HL-60 (cell line): ENCODE measurements around the gene GJB2.

ENCODE experiments used
- DNase-seq, 2 experiments: peaks; one replicate each; pipeline ENCODE4 v3.0.0-alpha.2; 2010 to 2020; ENCODE audit warnings: low read depth in 1 of 2, low spot score in 1 of 2
- H3K27ac ChIP-seq: fragments of 250-450 bp; sonication (Bioruptor Pico); replicated peaks from 2 replicates; pipeline ENCODE4 v1.5.1; 2020; ENCODE audit warnings: mild to moderate bottlenecking, moderate library complexity
- H3K27me3 ChIP-seq: fragments of 250-450 bp; sonication (Bioruptor Pico); 2 replicates; pipeline ENCODE4 v1.5.1; 2021; ENCODE audit warnings: mild to moderate bottlenecking, moderate library complexity; ENCODE audit not compliant: insufficient read depth, poor library complexity, severe bottlenecking
- H3K4me3 ChIP-seq: replicated peaks from 2 replicates; pipeline ENCODE4 v1.5.1; 2011; ENCODE audit warnings: mild to moderate bottlenecking, control low read depth, low read length; ENCODE audit not compliant: insufficient read depth
- GABPA ChIP-seq: IDR thresholded peaks from 2 replicates; pipeline ENCODE4 v1.6.1; 2012; ENCODE audit warnings: low read depth
- POLR2AphosphoS5 ChIP-seq: IDR thresholded peaks from 2 replicates; pipeline ENCODE4 v1.6.1; 2012; ENCODE audit warnings: low read depth
- SPI1 ChIP-seq: IDR thresholded peaks from 2 replicates; pipeline ENCODE4 v1.6.1; 2012; ENCODE audit warnings: low read depth, mild to moderate bottlenecking, borderline replicate concordance
- TF ChIP-seq, protein P1 (sequence below): IDR thresholded peaks from one replicate; pipeline ENCODE4 v1.5.1; 2011; ENCODE audit warnings: low read length, control low read depth, inconsistent platforms; ENCODE audit not compliant: insufficient read depth
- TF ChIP-seq, protein P2 (sequence below): IDR thresholded peaks from 2 replicates; pipeline ENCODE4 v1.6.1; 2012; ENCODE audit warnings: low read depth; ENCODE audit not compliant: insufficient replicate concordance

GJB2 gene

DNA sequence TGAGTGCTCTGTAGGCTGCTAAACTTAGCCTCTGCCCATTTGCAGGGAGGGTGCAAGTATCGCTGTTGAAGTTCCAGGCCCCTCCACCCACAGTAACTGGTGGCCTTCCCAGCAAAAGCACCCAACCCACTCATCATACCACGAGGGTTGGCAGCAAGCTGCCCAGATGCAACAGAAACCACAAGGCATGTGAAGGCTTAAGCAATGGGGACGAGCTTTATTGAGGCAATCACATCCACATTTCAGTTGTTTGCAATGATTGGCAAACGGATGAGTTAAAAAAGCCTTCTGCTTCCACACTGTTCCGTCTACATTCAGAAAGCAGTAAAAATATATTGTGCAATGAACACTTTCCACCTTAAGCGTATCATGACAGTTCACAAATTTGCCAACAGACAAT, 29.0 kb upstream of the GJB2 start:
- TF ChIP-seq GABPA: peak; percentile 57; the same call in 1 of the 2 replicates
- TF ChIP-seq SPI1: peak; percentile 51; the same call in 1 of the 2 replicates
- TF ChIP-seq, protein P1, sequence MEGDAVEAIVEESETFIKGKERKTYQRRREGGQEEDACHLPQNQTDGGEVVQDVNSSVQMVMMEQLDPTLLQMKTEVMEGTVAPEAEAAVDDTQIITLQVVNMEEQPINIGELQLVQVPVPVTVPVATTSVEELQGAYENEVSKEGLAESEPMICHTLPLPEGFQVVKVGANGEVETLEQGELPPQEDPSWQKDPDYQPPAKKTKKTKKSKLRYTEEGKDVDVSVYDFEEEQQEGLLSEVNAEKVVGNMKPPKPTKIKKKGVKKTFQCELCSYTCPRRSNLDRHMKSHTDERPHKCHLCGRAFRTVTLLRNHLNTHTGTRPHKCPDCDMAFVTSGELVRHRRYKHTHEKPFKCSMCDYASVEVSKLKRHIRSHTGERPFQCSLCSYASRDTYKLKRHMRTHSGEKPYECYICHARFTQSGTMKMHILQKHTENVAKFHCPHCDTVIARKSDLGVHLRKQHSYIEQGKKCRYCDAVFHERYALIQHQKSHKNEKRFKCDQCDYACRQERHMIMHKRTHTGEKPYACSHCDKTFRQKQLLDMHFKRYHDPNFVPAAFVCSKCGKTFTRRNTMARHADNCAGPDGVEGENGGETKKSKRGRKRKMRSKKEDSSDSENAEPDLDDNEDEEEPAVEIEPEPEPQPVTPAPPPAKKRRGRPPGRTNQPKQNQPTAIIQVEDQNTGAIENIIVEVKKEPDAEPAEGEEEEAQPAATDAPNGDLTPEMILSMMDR: no peak
- peak; percentile 99 for TF ChIP-seq POLR2AphosphoS5
- TF ChIP-seq, protein P2, sequence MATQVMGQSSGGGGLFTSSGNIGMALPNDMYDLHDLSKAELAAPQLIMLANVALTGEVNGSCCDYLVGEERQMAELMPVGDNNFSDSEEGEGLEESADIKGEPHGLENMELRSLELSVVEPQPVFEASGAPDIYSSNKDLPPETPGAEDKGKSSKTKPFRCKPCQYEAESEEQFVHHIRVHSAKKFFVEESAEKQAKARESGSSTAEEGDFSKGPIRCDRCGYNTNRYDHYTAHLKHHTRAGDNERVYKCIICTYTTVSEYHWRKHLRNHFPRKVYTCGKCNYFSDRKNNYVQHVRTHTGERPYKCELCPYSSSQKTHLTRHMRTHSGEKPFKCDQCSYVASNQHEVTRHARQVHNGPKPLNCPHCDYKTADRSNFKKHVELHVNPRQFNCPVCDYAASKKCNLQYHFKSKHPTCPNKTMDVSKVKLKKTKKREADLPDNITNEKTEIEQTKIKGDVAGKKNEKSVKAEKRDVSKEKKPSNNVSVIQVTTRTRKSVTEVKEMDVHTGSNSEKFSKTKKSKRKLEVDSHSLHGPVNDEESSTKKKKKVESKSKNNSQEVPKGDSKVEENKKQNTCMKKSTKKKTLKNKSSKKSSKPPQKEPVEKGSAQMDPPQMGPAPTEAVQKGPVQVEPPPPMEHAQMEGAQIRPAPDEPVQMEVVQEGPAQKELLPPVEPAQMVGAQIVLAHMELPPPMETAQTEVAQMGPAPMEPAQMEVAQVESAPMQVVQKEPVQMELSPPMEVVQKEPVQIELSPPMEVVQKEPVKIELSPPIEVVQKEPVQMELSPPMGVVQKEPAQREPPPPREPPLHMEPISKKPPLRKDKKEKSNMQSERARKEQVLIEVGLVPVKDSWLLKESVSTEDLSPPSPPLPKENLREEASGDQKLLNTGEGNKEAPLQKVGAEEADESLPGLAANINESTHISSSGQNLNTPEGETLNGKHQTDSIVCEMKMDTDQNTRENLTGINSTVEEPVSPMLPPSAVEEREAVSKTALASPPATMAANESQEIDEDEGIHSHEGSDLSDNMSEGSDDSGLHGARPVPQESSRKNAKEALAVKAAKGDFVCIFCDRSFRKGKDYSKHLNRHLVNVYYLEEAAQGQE: peak; percentile 39
- Histone ChIP-seq H3K27me3 (no peaks in the 10 kb centered on the region), H3K27ac (peak overlapping the region; percentile 63), H3K4me3 (no peak overlapping the region)
- DNase-seq: peak; percentile 95 to 97

DNA sequence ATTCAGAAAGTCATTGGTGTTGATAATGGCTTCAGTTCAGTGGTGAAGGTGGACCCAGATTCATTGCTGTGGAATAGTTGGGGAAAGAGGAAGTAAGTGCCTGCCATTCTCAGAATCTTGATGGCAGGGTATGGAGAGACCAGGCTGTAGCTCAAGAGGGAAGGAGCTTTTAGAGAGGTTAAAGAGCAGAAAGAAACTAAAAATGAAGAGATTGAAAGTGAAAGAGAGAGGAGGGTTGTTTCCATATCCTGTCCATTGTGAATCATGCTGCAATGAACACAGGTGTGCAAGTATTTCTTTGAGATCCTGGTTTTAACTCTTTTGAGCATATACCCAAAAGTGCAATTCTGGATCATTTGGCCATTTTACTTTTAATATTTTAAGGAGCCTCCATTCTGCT, 26.8 kb upstream of the GJB2 start:
- TF ChIP-seq POLR2AphosphoS5: no peak
- no peak for TF ChIP-seq GABPA
- TF ChIP-seq, protein P1: no peak
- TF ChIP-seq, protein P2: no peak
- TF ChIP-seq SPI1: no peak
- no peaks in the 10 kb centered on the region for H3K27me3 ChIP-seq
- DNase-seq: no peak

DNA sequence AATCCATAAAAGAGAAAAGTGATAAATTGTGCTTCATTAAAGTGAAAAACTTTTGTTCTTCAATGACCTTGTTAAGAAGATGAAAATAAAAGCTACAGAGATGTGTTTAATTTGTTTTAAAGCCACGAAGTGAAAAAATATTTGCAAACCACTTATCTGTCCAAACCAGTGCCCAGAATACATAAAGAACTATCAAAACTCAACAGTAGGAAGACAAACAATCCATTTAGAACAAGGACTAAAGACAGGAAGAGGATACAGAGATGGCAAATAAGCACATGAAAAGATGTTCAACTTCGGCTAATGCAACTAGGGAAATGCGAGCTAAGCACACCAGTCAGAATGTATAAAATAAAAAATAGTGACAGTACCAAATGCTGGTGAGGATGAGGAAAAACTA, 24.4 kb upstream of the GJB2 start:
- Histone ChIP-seq H3K4me3 (no peak overlapping the region), H3K27ac (no peak overlapping the region), H3K27me3 (no peaks in the 10 kb centered on the region)
- DNase-seq: no peak
- TF ChIP-seq, protein P2: no peak
- TF ChIP-seq, protein P1: no peak
- TF ChIP-seq SPI1 (no peak), GABPA (no peak), POLR2AphosphoS5 (no peak)

More for the DNA sequence above, 26.8 kb upstream of the GJB2 start:
- Histone ChIP-seq H3K27ac (no peak overlapping the region), H3K4me3 (no peak overlapping the region)
